HG02759 (cell line): Measurements from ENCODE around the gene CAMK2G.

Experiments used
- ATAC-seq: cut with Tn5 transposase; IDR thresholded peaks from one replicate; pipeline ENCODE4 v1.9.1; 2021; ENCODE audit warnings: mild to moderate bottlenecking, moderate library complexity; ENCODE audit not compliant: unreplicated experiment

The CAMK2G gene

DNA sequence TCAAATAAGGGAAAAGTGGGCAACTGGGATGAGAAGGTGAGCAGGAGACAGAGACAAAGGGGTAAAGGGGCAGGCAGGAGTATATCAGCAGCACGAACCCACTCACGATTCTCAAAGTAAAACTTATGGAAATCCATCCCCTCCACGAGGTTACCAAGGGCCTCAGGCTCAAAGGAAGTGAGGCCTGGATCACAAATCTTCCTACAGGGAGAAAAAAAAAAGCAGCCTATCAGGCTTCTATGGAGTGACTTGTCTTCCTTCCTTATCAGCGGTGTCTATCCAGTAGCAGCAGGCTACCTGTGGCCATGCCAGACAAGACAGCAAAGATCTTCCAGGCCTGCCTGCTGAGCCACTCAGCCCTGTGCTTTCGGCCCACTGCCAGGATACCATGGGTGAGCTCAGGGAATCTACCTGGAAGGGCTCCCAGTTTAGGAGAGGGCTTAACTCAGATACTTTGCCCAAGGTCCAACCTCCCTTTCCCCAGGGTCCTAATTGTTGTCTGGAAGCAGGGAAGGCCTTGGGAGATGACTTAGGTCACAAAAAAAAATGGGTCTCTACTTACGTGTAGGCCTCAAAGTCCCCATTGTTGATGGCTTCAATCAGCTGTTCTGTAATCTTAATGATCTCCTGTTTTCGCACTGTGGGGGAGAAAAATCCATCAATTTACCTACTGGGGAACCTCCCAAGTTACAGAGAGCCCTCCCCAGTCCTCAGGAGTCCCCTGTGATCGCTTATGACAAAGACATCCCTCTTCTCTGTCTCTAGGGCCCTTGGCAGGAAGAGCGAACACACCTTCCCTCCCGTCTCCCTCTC lies 57.2 kb downstream of the CAMK2G start:
- no peak for ATAC-seq

DNA sequence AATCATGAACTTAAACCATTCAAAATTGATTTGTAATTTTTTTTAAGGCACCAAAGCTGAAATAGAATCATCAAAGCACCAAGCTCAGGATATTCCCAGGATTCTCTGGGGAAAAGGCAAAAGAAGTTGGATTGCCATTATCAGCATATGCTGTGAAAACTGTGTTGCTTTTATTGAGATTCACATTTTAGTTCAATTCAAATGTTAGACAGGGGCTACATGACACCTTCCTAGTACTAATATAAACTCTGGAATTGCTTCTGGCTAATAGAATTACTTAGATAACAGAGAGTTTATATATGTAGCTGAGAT lies 58.7 kb downstream of the CAMK2G start:
- ATAC-seq, result no peak

DNA sequence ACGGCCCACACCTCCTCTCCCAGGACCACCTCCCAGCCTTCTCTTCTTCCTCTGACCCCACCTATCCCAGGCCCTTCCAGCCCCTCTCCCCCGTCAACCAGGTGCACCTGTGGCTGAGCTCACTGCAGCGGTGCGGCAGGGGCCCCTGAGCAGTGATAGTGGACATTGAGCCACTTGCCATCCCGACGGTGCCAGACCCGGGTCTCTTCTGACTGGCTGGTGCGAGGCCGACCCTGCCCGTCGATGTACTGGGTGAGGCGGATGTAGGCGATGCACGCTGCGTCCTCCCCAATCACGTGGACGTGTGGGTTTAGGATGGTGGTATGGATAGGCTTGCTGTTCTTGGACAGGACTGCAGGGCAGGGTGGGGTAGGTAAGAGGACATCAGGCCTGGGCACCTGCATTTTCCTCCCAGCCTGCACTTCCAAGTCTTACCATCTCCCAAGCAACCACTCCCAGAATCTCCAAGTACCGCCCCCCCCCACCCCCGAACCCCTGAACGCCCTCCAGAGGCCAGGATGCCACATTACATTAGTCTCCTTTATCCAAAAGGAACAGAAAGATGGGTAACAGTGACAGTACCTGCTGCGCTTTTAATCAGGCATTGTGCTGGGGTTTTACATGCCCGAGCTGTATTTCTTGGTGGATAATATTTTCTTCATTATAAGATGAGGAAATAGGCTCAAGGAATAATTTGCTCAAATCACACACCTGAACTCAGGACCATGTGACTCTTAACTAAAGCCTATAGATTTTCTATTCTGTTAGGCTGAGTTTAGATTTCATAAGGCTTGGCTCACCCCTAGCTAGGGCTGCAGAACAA lies 59.2 kb downstream of the CAMK2G start:
- no peak for ATAC-seq

DNA sequence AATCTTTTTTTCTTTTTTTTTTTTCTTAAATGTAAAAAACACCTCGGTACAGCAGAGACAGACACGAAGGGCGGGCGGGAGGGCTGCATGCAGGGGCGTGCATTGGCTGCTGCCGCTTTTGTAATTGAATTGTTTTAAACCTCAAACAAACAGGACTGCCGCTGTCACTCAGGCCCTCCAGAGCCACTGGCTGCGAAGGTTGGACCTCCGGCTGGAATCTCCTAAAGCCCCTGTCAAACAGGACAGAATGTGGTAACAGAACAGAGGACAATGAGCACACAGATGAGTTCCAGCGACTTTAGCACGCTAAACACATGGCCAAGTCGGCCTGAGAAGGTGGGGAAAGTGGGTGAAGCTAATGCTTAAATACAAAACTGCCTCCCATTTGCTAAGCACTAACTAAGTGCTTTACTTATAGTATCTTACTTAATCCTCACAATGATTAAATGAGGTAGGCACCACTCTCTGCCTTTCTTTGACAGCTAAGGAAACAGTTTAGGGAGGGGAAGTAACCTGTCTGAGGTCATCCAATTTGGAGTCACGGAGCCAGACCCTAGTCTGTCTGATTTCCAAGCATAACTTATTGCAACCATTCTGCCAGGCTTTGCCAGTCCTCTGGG lies 60.0 kb downstream of the CAMK2G start:
- ATAC-seq, result no peak

DNA sequence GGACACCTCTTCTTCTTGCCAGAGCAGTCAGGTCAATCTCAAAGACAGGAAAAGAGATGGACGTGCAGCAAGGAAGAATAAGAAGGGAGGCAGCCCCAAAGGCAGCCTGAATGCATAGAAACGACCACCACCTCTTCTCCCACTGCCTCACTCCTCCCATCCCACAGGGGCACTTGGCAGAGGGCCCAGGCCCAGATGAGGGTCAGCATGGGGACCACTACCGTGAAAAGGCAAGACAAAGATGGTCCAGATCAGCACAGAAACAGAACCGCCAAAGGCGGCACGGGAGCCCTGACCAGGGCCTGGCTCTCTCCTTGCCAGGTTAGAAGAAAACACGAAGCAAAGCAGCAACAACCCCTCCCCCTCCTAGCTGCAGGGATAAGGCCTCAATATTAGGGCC lies 61.0 kb downstream of the CAMK2G start:
- no peak for ATAC-seq

- ATAC-seq, result no peak
Measured at GRCh38 chr10:73812657-73813056, 61.7 kb downstream of the CAMK2G start.

DNA sequence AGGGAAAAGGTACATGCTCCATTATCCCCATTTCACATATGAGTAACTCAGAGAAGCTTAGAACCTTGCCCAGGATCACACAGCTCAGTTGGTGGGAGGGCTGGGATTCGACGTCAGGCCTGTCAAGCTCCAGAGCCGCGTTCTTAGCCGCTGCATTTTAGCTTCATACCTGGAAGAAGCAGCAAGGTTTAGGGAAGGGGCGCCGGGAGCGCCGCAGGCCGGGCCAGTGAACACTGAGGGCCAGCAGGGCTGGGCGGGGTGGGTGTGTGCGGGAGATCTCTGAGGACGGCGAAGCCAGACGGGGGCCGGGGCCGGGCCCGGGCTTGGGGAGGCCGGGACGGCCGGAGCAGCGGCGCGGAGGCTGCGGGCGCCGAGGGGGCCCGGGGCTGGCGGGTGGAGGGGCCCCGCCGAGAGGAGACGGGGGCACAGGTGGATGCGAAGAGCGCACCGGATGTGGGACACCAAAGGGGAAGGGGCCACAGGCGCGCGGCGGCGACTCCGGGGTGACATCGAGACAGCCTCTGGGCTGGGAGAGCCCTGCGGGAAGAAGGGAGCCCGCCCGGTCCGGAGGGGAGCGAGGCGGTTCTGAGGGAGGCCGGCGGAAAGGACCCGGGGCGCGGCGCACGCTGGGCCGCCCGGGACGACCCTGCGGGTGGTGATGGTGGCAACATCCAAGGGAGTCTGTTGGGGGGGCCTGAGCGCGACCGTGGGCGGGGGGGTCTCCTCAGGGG lies 63.5 kb downstream of the CAMK2G start:
- ATAC-seq, result peak; percentile 36

DNA sequence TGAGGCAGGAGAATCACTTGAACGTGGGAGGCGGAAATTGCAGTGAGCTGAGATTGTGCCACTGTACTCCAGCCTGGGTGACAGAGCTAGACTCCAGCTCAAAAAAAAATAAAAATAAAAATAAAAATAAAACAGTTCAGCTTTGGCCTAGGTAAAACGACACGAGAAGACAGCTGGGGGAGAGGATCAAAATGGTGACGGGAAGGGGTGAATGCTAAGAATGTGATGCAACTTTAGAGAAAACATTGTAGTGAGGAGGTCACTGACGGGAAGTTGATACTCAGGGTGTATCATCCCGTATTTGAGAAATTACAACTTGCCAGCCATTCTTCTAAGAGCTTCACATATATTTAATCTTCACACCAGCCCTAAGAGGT lies 64.0 kb downstream of the CAMK2G start:
- ATAC-seq, result no peak

GRCh38 chr10:73809061-73809818 lies 65.1 kb downstream of the CAMK2G start:
- ATAC-seq, result no peak

DNA sequence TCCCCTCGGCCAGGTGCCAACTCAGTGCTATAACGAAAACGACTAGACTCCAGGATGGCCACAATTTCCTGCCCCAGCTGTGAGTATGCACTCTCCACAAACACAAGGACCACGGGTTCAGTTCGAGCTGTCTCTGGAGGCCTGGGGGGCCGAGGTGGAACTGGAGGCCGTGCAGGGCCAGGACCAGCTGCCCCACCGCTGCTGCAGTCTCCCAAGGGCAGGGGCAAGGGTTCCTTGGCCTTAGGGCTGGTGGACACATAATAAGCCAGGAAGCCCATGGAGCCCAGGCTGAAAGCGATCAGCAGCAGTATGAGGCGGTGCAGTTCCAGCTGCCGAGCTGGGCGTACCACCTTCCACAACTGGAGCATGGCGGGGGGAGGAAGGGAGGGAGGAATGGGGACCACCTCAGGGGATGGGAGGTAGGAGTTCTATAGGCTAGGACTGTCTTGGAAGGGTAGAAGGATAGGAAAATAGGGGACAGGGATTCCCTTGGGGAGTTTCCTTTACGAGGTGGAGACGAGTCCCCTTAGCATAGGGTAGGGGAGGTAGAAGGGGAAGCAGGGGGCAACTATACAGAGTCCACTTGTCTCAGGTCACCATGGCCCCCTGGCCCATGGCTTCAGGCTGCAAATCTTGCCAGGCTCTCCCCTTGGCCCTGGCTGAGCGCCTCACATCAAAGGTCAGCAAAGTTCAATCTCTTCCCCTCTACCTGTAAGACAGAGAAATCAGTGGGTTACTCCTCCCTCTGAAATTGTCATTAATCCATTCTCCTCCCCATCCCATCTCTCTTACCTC lies 66.1 kb downstream of the CAMK2G start:
- no peak for ATAC-seq

- no peak for ATAC-seq
Measured at GRCh38 chr10:73807471-73807870, 66.9 kb downstream of the CAMK2G start.

GRCh38 chr10:73806176-73806950 lies 68.0 kb downstream of the CAMK2G start:
- ATAC-seq, result no peak

DNA sequence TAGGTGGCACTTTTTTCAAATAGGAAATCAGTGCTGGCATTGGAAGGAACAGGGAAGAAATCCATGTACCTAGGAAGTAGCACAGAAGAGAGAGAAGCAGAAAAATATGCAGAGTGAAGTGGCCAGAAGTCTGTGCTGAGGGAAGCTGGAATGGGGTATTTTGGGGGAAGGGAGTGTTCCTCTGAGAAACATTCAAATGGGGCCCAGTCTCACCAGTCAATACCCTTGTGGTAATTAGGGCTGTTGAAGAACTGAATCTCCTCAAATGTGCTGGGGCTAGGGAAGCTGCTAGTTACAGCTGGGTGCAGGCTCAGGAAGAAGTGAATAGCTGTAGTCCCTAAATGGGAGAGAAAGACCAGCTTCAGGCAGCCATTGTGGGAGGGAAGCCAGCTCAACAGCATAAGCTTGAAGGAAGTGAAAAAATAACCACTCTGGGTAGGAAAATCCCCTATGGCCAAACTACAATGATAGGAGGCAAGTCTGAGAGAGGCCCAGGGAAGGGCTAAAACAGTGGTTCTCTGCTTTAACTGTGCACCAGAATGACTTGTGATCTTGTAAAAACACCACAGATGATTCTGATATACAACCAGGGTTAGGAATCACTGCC lies 70.6 kb downstream of the CAMK2G start:
- peak; percentile 72 for ATAC-seq

DNA sequence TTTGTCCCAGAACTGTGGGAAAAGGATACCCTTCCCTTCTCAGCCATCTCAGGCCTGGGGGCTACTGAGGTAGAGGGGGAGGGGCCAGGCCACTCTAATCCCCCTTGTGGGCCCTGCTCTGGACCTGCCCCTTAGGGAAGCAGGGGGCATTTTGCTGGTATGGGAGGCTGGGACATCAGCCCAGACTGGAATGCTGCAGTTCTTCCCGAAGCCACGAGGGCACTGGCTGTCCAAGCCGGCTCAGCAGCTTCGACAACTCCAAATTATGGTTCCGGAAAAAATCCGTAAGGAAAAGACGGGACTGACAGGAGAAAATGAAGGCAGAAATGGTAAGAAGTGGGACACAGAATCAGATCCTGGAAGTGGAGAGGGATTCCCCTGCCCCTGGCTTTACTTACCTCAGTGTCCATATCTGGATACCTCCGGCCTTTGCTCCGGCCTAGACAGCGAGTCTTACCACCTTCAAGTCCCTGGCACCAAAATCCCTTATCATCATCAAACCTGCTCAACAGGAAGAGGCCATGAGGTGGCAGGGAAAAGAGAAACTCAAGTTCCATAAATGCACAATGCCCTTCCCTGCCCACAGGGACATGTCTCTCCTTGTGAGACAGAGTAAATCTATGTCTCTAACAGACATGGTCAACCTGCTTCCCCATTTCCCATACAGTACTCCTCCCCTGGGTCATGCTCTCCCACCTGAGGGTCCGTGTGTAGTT lies 71.9 kb downstream of the CAMK2G start:
- ATAC-seq, result no peak

GRCh38 chr10:73801253-73801590 lies 73.1 kb downstream of the CAMK2G start:
- no peak for ATAC-seq

DNA sequence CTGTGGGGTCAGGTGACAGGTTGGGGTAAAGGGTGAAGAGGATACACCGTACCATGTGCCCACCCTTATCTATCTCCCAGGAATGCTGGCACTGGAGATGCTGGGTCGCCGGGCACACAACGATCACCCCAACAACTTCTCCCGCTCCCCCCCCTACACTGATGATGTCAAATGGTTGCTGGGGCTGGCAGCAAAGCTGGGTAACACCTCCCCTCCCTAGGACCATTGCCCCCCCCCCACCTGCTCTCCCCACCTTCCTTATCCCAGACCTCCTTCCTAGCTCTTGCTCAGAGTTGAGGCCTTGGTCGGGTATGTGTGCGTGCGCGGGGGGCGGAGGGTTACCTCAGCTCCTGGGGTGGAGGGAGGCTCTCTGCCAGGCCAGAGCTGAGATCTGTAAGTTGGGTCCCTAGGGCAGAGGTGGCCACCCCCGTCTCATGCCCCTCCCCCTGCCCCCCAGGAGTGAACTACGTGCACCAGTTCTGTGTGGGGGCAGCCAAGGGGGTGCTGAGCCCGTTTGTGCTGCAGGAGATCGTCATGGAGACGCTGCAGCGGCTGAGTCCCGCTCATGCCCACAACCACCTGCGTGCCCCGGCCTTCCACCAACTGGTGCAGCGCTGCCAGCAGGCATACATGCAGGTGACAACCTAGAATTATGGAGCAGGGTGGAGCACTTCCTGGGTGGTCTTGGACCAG lies 73.6 kb downstream of the CAMK2G start:
- no peak for ATAC-seq

GRCh38 chr10:73799899-73800559 lies 74.3 kb downstream of the CAMK2G start:
- no peak for ATAC-seq
